GM19240 (cell line): ENCODE measurements around the gene ELF3.
"Not testable (repeated sequence)": the region's sequence is repeated elsewhere in the genome, so short reads cannot be mapped to it uniquely, and the experiment has no call there.

ENCODE experiments used
- DNase-seq: peaks from one replicate; pipeline ENCODE4 v3.0.0; 2011; ENCODE audit warnings: low spot score; ENCODE audit not compliant: insufficient read length

Gene ELF3

DNA sequence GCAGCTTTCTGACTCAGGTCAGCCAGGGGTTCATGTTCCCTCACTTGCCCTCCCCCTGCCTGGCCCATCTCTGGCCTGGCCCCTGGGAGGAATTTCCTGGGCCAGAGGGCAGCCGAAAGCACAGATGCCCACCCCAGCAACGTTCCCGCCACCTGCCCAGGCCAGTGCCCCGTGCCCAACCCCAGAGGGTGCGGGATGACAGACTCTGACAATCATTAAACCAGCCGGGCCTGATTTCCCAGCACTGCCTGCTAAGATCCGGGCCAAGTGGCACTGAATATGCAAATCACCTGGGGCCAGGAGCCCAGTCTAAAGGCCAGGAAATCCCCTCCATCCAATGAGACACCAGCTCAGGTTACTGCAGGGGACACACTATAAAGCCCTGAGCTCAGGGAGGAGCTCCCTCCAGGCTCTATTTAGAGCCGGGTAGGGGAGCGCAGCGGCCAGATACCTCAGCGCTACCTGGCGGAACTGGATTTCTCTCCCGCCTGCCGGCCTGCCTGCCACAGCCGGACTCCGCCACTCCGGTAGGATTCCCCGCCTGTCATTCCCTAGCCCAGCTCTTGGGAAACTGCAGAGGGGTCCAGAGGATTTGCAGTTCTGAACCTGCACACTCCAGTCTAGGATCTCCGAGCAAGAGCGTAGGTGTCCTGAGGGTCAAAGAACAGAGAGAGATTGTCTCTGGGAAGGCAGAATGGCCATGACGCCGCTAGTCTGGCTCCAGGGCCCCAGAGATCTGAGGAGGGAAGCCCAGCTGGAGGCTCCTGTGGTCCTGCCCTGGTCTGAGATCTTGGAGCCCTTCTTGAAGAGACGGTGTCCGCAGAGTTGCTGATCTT lies at the start of gene ELF3:
Gene ELF3, plus strand, starts transcription at position 408 of the 836 bp plus-strand sequence. CDS start 550 bp downstream, outside the sequence.
- peak; percentile 77 for DNase-seq

DNA sequence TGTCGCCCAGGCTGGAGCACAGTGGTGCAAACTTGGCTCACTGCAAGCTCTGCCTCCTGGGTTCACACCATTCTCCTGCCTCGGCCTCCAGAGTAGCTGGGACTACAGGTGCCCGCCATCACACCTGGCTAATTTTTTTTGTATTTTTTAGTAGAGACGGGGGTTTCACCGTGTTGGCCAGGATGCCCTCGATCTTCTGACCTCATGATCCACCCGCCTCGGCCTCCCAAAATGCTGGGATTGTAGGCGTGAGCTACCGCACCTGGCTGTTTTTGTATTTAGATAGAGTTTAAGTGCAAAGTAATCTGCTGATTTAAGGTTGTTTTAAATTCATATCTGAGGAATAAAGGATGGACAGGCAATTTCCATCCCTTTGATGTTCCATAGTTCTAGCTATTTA lies 48.0 kb upstream of the ELF3 start:
- DNase-seq, result not testable (repeated sequence)

DNA sequence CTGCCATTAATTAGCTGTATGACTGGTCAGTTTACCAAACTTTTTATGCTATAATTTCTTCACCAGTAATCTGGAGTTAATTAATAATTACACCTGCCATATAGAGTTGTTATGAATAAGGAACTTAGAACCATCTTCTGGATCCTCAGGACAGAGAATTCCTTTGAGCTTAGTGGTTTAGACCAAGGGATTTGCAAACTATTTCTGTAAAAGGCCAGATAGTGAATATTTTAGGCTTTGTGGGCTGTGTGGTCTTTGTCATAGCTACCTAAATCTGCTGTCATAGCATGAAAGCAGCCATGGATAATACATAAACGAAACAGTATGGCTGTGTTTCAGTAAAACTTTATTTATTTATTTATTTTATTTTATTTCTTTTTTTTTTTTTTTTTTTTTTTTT lies 46.1 kb upstream of the ELF3 start:
- DNase-seq, result no peak

- DNase-seq, result no peak
Observed at GRCh38 chr1:201966171-201966570, 44.2 kb upstream of the ELF3 start.

DNA sequence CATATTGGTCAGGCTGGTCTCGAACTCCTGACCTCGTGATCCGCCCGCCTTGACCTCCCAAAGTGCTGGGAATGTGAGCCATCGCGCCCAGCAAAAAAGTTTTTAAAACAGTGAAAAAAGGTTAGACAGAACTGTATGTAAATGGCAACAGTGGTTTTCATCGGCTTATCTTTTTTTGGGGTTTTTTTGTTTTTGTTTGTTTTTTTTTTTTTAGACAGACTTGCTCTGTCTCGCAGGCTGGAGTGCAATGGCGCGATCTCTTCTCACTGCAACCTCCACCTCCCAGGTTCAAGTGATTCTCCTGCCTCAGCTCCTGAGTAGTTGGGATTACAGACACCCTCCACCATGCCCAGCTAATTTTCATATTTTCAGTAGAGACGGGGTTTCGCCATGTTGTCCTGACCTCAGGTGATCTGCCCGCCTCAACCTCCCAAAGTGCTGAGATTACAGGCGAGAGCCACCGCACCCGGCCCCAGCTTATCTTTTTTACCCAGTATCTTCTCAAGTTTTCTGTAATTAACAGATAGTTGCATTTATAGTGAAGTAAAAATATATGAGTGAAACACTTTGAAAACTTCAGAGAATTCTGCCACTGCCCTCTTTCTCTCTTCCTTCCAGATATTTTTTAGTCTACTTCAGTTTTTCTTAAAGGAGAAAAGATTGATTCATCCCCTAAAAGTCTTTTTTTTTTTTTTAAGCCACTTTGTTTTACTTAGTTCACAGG lies 42.0 kb upstream of the ELF3 start:
- no peak for DNase-seq

- DNase-seq, result no peak
Observed at GRCh38 chr1:201970334-201971159, 39.8 kb upstream of the ELF3 start.

GRCh38 chr1:201982082-201982622 lies 28.2 kb upstream of the ELF3 start:
- DNase-seq, result peak; percentile 64

DNA sequence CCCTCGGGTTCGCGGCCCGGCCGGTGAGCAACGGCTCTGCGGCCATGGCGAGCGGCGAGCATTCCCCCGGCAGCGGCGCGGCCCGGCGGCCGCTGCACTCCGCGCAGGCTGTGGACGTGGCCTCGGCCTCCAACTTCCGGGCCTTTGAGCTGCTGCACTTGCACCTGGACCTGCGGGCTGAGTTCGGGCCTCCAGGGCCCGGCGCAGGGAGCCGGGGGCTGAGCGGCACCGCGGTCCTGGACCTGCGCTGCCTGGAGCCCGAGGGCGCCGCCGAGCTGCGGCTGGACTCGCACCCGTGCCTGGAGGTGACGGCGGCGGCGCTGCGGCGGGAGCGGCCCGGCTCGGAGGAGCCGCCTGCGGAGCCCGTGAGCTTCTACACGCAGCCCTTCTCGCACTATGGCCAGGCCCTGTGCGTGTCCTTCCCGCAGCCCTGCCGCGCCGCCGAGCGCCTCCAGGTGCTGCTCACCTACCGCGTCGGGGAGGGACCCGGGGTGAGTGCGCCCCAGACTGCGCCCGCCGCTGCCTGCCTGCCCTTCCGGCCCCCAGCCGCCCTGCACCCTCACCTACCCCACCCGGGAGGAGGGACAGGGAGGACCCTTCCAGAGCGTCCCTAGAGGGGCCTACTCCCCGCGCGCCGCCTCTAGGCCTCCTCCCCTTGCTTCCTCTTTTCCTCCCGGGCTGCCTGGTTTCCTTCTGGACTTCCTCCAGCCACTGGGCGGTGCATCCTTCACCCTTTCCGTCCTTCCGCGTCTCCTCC lies 27.6 kb upstream of the ELF3 start, which contains the start of gene RNPEP:
Gene RNPEP, plus strand, starts transcription at position 26 of the 757 bp plus-strand sequence. Its CDS starts 19 bp downstream, at position 45.
- DNase-seq, result peak; percentile 56

- DNase-seq, result no peak
Observed at GRCh38 chr1:201983380-201983805, 27.0 kb upstream of the ELF3 start.

DNA sequence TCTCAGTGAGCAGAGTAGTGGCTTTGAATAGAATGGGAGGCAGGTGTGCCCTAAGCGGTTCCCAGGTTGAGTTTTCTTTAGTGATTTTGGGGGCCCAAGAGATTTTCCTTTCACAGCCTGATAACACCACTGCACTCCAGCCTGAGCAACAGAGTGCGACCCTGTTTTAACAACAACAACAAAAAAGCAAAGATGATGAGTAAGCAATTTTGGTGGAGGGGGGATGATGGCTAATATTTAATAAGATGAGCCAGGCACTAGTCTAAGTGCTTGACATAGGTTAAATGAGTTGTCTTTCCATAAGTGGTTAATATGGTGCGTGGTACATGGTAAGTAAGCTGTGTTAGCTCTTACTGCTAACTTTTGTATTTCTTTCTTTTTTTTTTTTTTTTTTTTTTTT lies 25.9 kb upstream of the ELF3 start:
- no peak for DNase-seq

DNA sequence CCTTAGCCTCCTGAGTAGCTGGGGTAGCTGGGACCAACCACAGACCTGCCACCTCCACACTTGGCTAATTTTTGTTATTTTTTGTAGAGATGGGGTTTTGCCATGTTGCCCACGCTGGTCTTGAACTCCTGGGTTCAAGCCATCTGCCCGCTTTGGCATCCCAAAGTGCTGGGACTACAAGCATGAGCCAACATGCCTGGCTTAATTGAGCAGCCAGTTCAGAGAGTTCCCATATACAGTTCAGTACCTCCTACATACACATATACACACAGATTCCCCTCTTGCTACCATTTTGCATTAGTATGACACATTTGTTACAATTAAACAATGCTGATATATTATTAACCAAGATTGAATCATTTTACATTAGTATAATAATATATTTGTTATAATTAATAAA lies 25.0 kb upstream of the ELF3 start:
- DNase-seq, result no peak

DNA sequence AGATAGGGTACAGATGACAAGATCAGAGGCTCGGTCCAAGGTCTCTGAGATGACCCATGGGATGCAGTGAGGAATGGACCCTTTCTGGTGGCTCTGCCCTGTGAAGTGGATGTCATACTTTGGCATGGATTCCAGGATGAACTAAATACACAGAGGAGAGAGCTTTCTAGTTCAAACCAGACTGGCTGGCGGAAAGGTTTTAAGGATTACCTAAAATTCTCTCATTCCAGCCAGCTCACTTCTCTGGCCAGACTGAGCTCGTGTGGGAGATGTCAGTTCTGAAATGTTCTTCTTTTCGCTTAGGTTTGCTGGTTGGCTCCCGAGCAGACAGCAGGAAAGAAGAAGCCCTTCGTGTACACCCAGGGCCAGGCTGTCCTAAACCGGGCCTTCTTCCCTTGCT lies 21.8 kb upstream of the ELF3 start:
- DNase-seq, result no peak

- no peak for DNase-seq
Observed at GRCh38 chr1:201989354-201990128, 20.8 kb upstream of the ELF3 start.

DNA sequence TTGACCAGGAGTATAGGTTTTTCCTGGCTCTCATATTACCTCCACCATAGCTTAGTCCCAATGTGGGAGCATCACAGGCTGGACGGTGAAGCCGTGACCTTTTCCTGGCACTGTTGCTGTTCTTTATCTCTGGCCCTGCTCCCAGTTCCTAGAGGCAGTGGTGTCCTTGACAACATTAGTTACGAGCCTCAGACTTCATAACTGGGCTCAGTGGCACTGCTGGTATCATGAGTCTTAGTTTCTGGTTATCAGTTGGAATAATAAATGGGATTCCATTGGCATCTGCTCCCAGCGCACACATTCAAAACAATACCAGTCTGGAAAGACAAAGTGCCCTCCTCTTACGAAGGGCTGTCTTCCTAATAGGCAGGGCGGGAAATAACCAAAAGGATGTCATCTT lies 20.0 kb upstream of the ELF3 start:
- DNase-seq, result no peak

DNA sequence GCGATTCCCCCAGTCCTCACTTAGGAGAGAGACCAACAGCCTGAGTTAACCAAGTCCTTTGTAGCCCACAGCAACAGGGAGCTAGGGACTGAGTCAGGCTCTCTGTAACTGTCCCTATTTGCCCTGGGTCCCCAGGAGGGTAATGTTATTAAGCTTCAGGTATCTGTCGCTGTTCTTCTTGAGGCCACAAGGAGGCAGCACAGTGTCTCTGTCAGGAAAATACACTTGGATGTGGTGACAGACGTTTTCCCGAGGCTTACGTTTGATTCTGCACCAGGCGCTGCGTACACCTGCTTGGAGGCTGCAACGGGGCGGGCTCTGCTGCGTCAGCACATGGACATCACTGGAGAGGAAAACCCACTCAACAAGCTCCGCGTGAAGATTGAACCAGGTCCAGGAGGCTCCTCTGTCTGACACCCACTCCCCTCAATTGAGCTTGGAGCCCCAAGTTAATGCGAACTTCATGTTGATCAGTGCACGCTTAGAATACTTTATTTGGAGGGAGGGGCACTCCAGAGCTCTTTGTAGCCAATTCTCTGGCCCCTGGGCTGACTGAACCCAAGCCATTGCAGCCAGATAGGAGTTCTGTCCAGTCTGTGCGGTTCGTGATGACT lies 10.7 kb upstream of the ELF3 start:
- DNase-seq, result peak; percentile 43

DNA sequence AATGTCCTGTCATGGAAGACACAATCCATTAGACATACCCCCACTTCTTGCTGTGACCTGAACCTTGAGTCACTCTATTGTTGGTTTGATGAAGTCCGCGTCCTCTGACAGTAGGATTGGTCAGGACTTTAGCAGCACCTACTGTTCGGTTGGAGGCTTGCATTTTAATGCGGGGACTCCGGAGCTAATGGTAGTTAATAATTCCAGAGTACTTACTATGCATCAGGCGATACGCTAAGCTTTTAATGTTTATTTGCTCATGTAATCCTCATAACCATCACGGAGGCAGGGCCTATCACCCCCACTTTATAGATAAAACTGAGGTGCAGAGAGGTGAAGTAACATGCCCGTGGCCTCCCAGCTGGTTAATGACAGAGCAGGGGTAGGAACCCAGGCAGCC lies 7.9 kb upstream of the ELF3 start:
- DNase-seq, result no peak

DNA sequence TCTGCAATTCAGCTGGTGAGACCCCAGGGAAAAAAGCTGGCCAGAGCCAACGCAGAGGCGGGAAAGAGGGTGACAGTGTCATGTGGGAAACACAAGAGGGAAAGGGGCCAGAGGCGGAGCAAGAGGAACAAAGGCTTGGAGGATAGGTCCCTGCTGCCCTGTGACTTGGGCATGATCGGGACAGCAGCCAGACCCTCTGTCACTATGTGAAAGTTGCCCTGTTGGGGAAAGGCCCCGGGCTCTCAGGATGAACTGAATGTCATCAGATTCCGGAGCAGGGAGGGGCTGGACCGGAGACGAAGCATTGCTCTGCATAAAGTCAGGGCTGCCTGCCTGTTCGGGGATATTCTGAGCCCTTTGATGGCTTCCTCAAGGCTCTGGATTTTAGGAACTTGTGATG lies 5.7 kb upstream of the ELF3 start:
- DNase-seq, result no peak

DNA sequence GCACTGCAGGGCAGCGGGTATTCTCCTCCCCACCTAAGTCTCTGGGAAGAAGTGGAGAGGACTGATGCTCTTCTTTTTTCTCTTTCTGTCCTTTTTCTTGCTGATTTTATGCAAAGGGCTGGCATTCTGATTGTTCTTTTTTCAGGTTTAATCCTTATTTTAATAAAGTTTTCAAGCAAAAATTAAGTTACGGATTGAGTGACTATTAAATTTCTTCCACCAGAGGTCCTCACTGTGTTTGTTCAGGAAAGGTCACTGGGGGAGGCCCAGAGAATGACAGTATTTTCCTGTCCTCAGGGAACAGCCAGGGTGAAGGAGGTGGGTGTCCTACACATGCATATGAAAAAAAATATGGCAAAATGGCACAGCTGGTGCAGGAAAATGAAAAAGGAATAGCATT lies 4.4 kb upstream of the ELF3 start:
- DNase-seq, result no peak

DNA sequence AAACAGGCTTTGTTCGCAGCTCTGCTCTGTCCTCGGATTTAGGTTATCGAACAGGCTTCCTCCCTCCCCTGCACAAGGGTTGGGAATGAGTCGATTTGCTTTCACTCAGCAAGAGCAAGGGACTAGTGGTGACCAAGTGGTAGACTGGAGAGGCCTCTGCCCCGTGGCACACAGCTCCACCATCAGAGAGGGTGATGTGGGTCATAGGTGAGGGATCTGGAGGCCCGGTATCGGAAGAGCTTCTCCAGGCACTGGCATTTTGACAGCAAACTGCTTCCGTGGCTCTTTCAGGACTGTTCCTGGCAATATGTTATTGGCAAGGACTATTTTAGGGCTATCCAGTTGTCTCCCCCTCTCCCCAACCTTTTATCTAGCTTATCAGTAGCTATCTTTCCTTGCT lies 3.1 kb upstream of the ELF3 start:
- no peak for DNase-seq
